ENCODE measurements around the gene BANF2.

BANF2 gene

GRCh38 chr20:17743677-17744076 lies 43.9 kb downstream of the BANF2 start:
- no peak overlapping the region for H3K4me3 ChIP-seq (ENCODE audit: control insufficient read depth in 1 of 7, extremely low read depth in 1 of 7, insufficient read depth in 4 of 7, low read depth in 2 of 7, low read length in 6 of 7)
- H3K27ac ChIP-seq (ENCODE audit: insufficient read depth in 1 of 2, low read depth in 1 of 2, low read length in 2 of 2, poor library complexity in 1 of 2, severe bottlenecking in 2 of 2) = no peak overlapping the region
- H3K4me1 ChIP-seq (ENCODE audit: control extremely low read depth in 1 of 4, control insufficient read depth in 4 of 4, insufficient read depth in 4 of 4, low read length in 3 of 4) = no peaks in the 10 kb centered on the region
- no peak for DNase-seq
- ChIA-PET CTCF (interaction anchor here (1.6 kb wide), 1 partner anchor 11 kb away, joined by 4 read pairs; no protein-coding TSS in a partner anchor), POLR2A (no interaction called here)
- WGBS (ENCODE audit: insufficient coverage) = 82% methylated on average over 5 of the region's 6 CpGs
- no peaks in the 10 kb centered on the region for H3K36me3 ChIP-seq (ENCODE audit: control insufficient read depth in 4 of 4, insufficient read depth in 4 of 4, low read length in 3 of 4)
- H3K9me3 ChIP-seq (ENCODE audit: control extremely low read depth in 1 of 5, control insufficient read depth in 4 of 5, insufficient read depth in 2 of 5, low read depth in 1 of 5, low read length in 4 of 5) = peaks cover 0 to 2% (median 0%) of the 10 kb centered on the region in 5 experiments
- H3K27me3 ChIP-seq (replicated peaks in 2 of 5; ENCODE audit: control insufficient read depth in 4 of 5, insufficient read depth in 5 of 5, low read length in 4 of 5) = no peaks in the 10 kb centered on the region

GRCh38 chr20:17747431-17747846 lies 47.7 kb downstream of the BANF2 start:
- Histone ChIP-seq H3K4me3 (ENCODE audit: control insufficient read depth in 1 of 7, extremely low read depth in 1 of 7, insufficient read depth in 4 of 7, low read depth in 2 of 7, low read length in 6 of 7) (no peak overlapping the region), H3K4me1 (ENCODE audit: control extremely low read depth in 1 of 4, control insufficient read depth in 4 of 4, insufficient read depth in 4 of 4, low read length in 3 of 4) (no peaks in the 10 kb centered on the region), H3K27ac (ENCODE audit: insufficient read depth in 1 of 2, low read depth in 1 of 2, low read length in 2 of 2, poor library complexity in 1 of 2, severe bottlenecking in 2 of 2) (no peak overlapping the region), H3K9me3 (ENCODE audit: control extremely low read depth in 1 of 5, control insufficient read depth in 4 of 5, insufficient read depth in 2 of 5, low read depth in 1 of 5, low read length in 4 of 5) (no peaks in the 10 kb centered on the region), H3K36me3 (ENCODE audit: control insufficient read depth in 4 of 4, insufficient read depth in 4 of 4, low read length in 3 of 4) (no peaks in the 10 kb centered on the region), H3K27me3 (replicated peaks in 2 of 5; ENCODE audit: control insufficient read depth in 4 of 5, insufficient read depth in 5 of 5, low read length in 4 of 5) (no peaks in the 10 kb centered on the region)
- peak in 1 of 3 donors; percentile 13 for DNase-seq
- CTCF ChIA-PET = no interaction called here
- WGBS (ENCODE audit: insufficient coverage) = 93% methylated on average over 4 of the region's 4 CpGs
- POLR2A ChIA-PET = no interaction called here

GRCh38 chr20:17748279-17748678 lies 48.5 kb downstream of the BANF2 start:
- Histone ChIP-seq H3K36me3 (ENCODE audit: control insufficient read depth in 4 of 4, insufficient read depth in 4 of 4, low read length in 3 of 4) (no peaks in the 10 kb centered on the region), H3K27ac (ENCODE audit: insufficient read depth in 1 of 2, low read depth in 1 of 2, low read length in 2 of 2, poor library complexity in 1 of 2, severe bottlenecking in 2 of 2) (no peak overlapping the region), H3K4me1 (ENCODE audit: control extremely low read depth in 1 of 4, control insufficient read depth in 4 of 4, insufficient read depth in 4 of 4, low read length in 3 of 4) (no peaks in the 10 kb centered on the region), H3K9me3 (ENCODE audit: control extremely low read depth in 1 of 5, control insufficient read depth in 4 of 5, insufficient read depth in 2 of 5, low read depth in 1 of 5, low read length in 4 of 5) (no peaks in the 10 kb centered on the region), H3K4me3 (ENCODE audit: control insufficient read depth in 1 of 7, extremely low read depth in 1 of 7, insufficient read depth in 4 of 7, low read depth in 2 of 7, low read length in 6 of 7) (no peak overlapping the region), H3K27me3 (replicated peaks in 2 of 5; ENCODE audit: control insufficient read depth in 4 of 5, insufficient read depth in 5 of 5, low read length in 4 of 5) (no peaks in the 10 kb centered on the region)
- WGBS (ENCODE audit: insufficient coverage) = 96% methylated on average over 3 of the region's 5 CpGs
- ChIA-PET POLR2A (no interaction called here), CTCF (no interaction called here)
- DNase-seq = no peak

- Histone ChIP-seq H3K9me3 (ENCODE audit: control extremely low read depth in 1 of 5, control insufficient read depth in 4 of 5, insufficient read depth in 2 of 5, low read depth in 1 of 5, low read length in 4 of 5) (no peaks in the 10 kb centered on the region), H3K36me3 (ENCODE audit: control insufficient read depth in 4 of 4, insufficient read depth in 4 of 4, low read length in 3 of 4) (no peaks in the 10 kb centered on the region), H3K27ac (ENCODE audit: insufficient read depth in 1 of 2, low read depth in 1 of 2, low read length in 2 of 2, poor library complexity in 1 of 2, severe bottlenecking in 2 of 2) (no peak overlapping the region), H3K27me3 (replicated peaks in 2 of 5; ENCODE audit: control insufficient read depth in 4 of 5, insufficient read depth in 5 of 5, low read length in 4 of 5) (peaks cover 0 to 2% (median 0%) of the 10 kb centered on the region in 5 experiments), H3K4me1 (ENCODE audit: control extremely low read depth in 1 of 4, control insufficient read depth in 4 of 4, insufficient read depth in 4 of 4, low read length in 3 of 4) (no peaks in the 10 kb centered on the region), H3K4me3 (ENCODE audit: control insufficient read depth in 1 of 7, extremely low read depth in 1 of 7, insufficient read depth in 4 of 7, low read depth in 2 of 7, low read length in 6 of 7) (no peak overlapping the region)
- POLR2A ChIA-PET = no interaction called here
- WGBS (ENCODE audit: insufficient coverage) = 63% methylated on average over 3 of the region's 5 CpGs
- CTCF ChIA-PET = no interaction called here
- DNase-seq = no peak
Observed at GRCh38 chr20:17749626-17749977, 49.8 kb downstream of the BANF2 start.

GRCh38 chr20:17749978-17750721 lies 50.4 kb downstream of the BANF2 start:
- Histone ChIP-seq H3K27ac (ENCODE audit: insufficient read depth in 1 of 2, low read depth in 1 of 2, low read length in 2 of 2, poor library complexity in 1 of 2, severe bottlenecking in 2 of 2) (no peak overlapping the region), H3K4me1 (ENCODE audit: control extremely low read depth in 1 of 4, control insufficient read depth in 4 of 4, insufficient read depth in 4 of 4, low read length in 3 of 4) (no peaks in the 10 kb centered on the region), H3K27me3 (replicated peaks in 2 of 5; ENCODE audit: control insufficient read depth in 4 of 5, insufficient read depth in 5 of 5, low read length in 4 of 5) (peaks cover 0 to 2% (median 0%) of the 10 kb centered on the region in 5 experiments), H3K4me3 (ENCODE audit: control insufficient read depth in 1 of 7, extremely low read depth in 1 of 7, insufficient read depth in 4 of 7, low read depth in 2 of 7, low read length in 6 of 7) (no peak overlapping the region), H3K9me3 (ENCODE audit: control extremely low read depth in 1 of 5, control insufficient read depth in 4 of 5, insufficient read depth in 2 of 5, low read depth in 1 of 5, low read length in 4 of 5) (no peaks in the 10 kb centered on the region), H3K36me3 (ENCODE audit: control insufficient read depth in 4 of 4, insufficient read depth in 4 of 4, low read length in 3 of 4) (no peaks in the 10 kb centered on the region)
- ChIA-PET POLR2A (no interaction called here), CTCF (no interaction called here)
- no peak for DNase-seq
- 87% methylated on average over 10 of the region's 15 CpGs for WGBS (ENCODE audit: insufficient coverage)

- no peak overlapping the region for H3K27ac ChIP-seq (ENCODE audit: insufficient read depth in 1 of 2, low read depth in 1 of 2, low read length in 2 of 2, poor library complexity in 1 of 2, severe bottlenecking in 2 of 2)
- H3K9me3 ChIP-seq (ENCODE audit: control extremely low read depth in 1 of 5, control insufficient read depth in 4 of 5, insufficient read depth in 2 of 5, low read depth in 1 of 5, low read length in 4 of 5) = no peaks in the 10 kb centered on the region
- ChIA-PET CTCF (no interaction called here), POLR2A (no interaction called here)
- DNase-seq = no peak
- H3K4me3 ChIP-seq (ENCODE audit: control insufficient read depth in 1 of 7, extremely low read depth in 1 of 7, insufficient read depth in 4 of 7, low read depth in 2 of 7, low read length in 6 of 7) = no peak overlapping the region
- peaks cover 0 to 2% (median 0%) of the 10 kb centered on the region in 5 experiments for H3K27me3 ChIP-seq (replicated peaks in 2 of 5; ENCODE audit: control insufficient read depth in 4 of 5, insufficient read depth in 5 of 5, low read length in 4 of 5)
- no CpG with 5 or more reads among the region's 2 CpGs for WGBS (ENCODE audit: insufficient coverage)
- H3K4me1 ChIP-seq (ENCODE audit: control extremely low read depth in 1 of 4, control insufficient read depth in 4 of 4, insufficient read depth in 4 of 4, low read length in 3 of 4) = no peaks in the 10 kb centered on the region
- no peaks in the 10 kb centered on the region for H3K36me3 ChIP-seq (ENCODE audit: control insufficient read depth in 4 of 4, insufficient read depth in 4 of 4, low read length in 3 of 4)
Observed at GRCh38 chr20:17750722-17751045, 50.9 kb downstream of the BANF2 start.

- no peak overlapping the region for H3K27ac ChIP-seq (ENCODE audit: insufficient read depth in 1 of 2, low read depth in 1 of 2, low read length in 2 of 2, poor library complexity in 1 of 2, severe bottlenecking in 2 of 2)
- DNase-seq = no peak
- ChIA-PET POLR2A (no interaction called here), CTCF (no interaction called here)
- no peaks in the 10 kb centered on the region for H3K4me1 ChIP-seq (ENCODE audit: control extremely low read depth in 1 of 4, control insufficient read depth in 4 of 4, insufficient read depth in 4 of 4, low read length in 3 of 4)
- H3K36me3 ChIP-seq (ENCODE audit: control insufficient read depth in 4 of 4, insufficient read depth in 4 of 4, low read length in 3 of 4) = no peaks in the 10 kb centered on the region
- 97% methylated on average over 4 of the region's 8 CpGs for WGBS (ENCODE audit: insufficient coverage)
- H3K9me3 ChIP-seq (ENCODE audit: control extremely low read depth in 1 of 5, control insufficient read depth in 4 of 5, insufficient read depth in 2 of 5, low read depth in 1 of 5, low read length in 4 of 5) = no peaks in the 10 kb centered on the region
- H3K27me3 ChIP-seq (replicated peaks in 2 of 5; ENCODE audit: control insufficient read depth in 4 of 5, insufficient read depth in 5 of 5, low read length in 4 of 5) = peaks cover 0 to 2% (median 0%) of the 10 kb centered on the region in 5 experiments
- H3K4me3 ChIP-seq (ENCODE audit: control insufficient read depth in 1 of 7, extremely low read depth in 1 of 7, insufficient read depth in 4 of 7, low read depth in 2 of 7, low read length in 6 of 7) = no peak overlapping the region
Observed at GRCh38 chr20:17751640-17752039, 51.9 kb downstream of the BANF2 start.

Measured in common myeloid progenitor, CD34-positive (primary cell).